H1 (cell line): ENCODE results near the gene DNAH12. TPM values are rescaled to one million over a fixed set of nuclear protein-coding genes. Genes with fewer than 3 reads are reported as not detected.

Experiments used
- CTCF ChIA-PET: fragments of 300-600 bp; sonication (Branson Sonifier 250); formaldehyde crosslinking; loops from one replicate; lab custom pipeline; 2021; ENCODE audit not compliant: partially characterized antibody; lab: Charles Lee
- POLR2A ChIA-PET: fragments of 300-600 bp; sonication (Branson Sonifier 250); formaldehyde crosslinking; loops from one replicate; lab custom pipeline; 2021; ENCODE audit warnings: inconsistent platforms; ENCODE audit not compliant: partially characterized antibody; lab: Charles Lee
- DNase-seq, 2 experiments: peaks; one replicate each; pipeline versions ENCODE4 v3.0.0 to v3.0.0-alpha.2; 2010 to 2022; ENCODE audit warnings: low spot score in 2 of 2, low read depth in 1 of 2, mixed read lengths in 1 of 2
- FAIRE-seq: peaks from 2 replicates; lab custom pipeline; 2011; peaks lifted over from hg19 to GRCh38; lab: Jason Lieb, UNC
- H2AFZ ChIP-seq: 2 replicates; pipeline ENCODE4 v1.8.1; 2012; ENCODE audit warnings: low read length, inconsistent platforms
- H2AK5ac ChIP-seq: 2 replicates; pipeline ENCODE4 v1.6.1; 2013; ENCODE audit warnings: low read depth, low read length
- H2BK120ac ChIP-seq: replicated peaks from 2 replicates; pipeline ENCODE3; 2013; ENCODE audit warnings: low read depth, low read length, inconsistent platforms
- H2BK12ac ChIP-seq: 2 replicates; pipeline ENCODE4 v1.6.1; 2013; ENCODE audit warnings: low read depth, low read length
- H2BK15ac ChIP-seq: 2 replicates; pipeline ENCODE4 v1.6.1; 2013; ENCODE audit warnings: low read length
- H2BK20ac ChIP-seq: 2 replicates; pipeline ENCODE4 v1.6.1; 2013; ENCODE audit warnings: low read length
- H2BK5ac ChIP-seq: 2 replicates; pipeline ENCODE4 v1.6.1; 2013; ENCODE audit warnings: low read depth, low read length
- H3K14ac ChIP-seq: 2 replicates; pipeline ENCODE4 v1.6.1; 2013; ENCODE audit warnings: inconsistent platforms; ENCODE audit not compliant: insufficient read length
- H3K18ac ChIP-seq: 2 replicates; pipeline ENCODE4 v1.6.1; 2013; ENCODE audit warnings: low read length; ENCODE audit errors: extremely low read depth
- H3K23ac ChIP-seq: 2 replicates; pipeline ENCODE4 v1.6.1; 2013; ENCODE audit warnings: inconsistent platforms; ENCODE audit not compliant: insufficient read length
- H3K23me2 ChIP-seq: 2 replicates; pipeline ENCODE4 v1.6.1; 2013; ENCODE audit warnings: low read depth, low read length
- H3K27ac ChIP-seq: 2 replicates; pipeline ENCODE4 v1.6.1; 2011; ENCODE audit warnings: low read depth, low read length, inconsistent platforms
- H3K27me3 ChIP-seq, 4 experiments: replicated peaks in 1 of 4; 1 replicate in 1 of 4; 2 replicates in 3 of 4; pipeline versions ENCODE4 v1.6.1 to v1.8.1; 2011 to 2013; ENCODE audit warnings: low read length in 3 of 4, mild to moderate bottlenecking in 3 of 4, inconsistent platforms in 2 of 4, mixed read lengths in 2 of 4, moderate library complexity in 1 of 4; ENCODE audit not compliant: control insufficient read depth in 3 of 4, insufficient read depth in 3 of 4; ENCODE audit errors: extremely low read depth in 1 of 4
- H3K36me3 ChIP-seq, 4 experiments: 2 replicates each; pipeline versions ENCODE4 v1.6.1 to v1.8.1; 2011 to 2013; ENCODE audit warnings: mild to moderate bottlenecking in 4 of 4, low read length in 3 of 4, moderate library complexity in 2 of 4, control low read depth in 1 of 4, inconsistent platforms in 1 of 4; ENCODE audit not compliant: insufficient read depth in 4 of 4, control insufficient read depth in 2 of 4
- H3K4ac ChIP-seq: replicated peaks from 2 replicates; pipeline ENCODE3; 2013; ENCODE audit warnings: low read length, low read depth, mixed read lengths, inconsistent platforms; ENCODE audit not compliant: insufficient read length
- H3K4me1 ChIP-seq, 4 experiments: replicated peaks in 1 of 4; 1 replicate in 1 of 4; 2 replicates in 3 of 4; pipeline versions ENCODE4 v1.6.1 to v1.8.1; 2011 to 2013; ENCODE audit warnings: low read length in 3 of 4, inconsistent platforms in 2 of 4, mixed read lengths in 1 of 4; ENCODE audit not compliant: insufficient read depth in 4 of 4, control insufficient read depth in 3 of 4
- H3K4me2 ChIP-seq, 2 experiments: 2 replicates each; pipeline versions ENCODE4 v1.6.1 to v1.8.1; 2011 to 2013; ENCODE audit warnings: low read depth in 2 of 2, low read length in 2 of 2, control low read depth in 1 of 2, inconsistent platforms in 1 of 2, mild to moderate bottlenecking in 1 of 2; ENCODE audit not compliant: insufficient read depth in 1 of 2
- H3K4me3 ChIP-seq, 4 experiments: fragments of 200-600, 300-600 bp in 1 of 4; sonication (generic), shearing (Covaris generic), sonication (Bioruptor Twin) in 1 of 4; 2 replicates each; pipeline versions ENCODE4 v1.5.1 to v1.8.1; 2011 to 2016; ENCODE audit warnings: low read length in 4 of 4, low read depth in 3 of 4, control low read depth in 2 of 4, inconsistent platforms in 2 of 4, mild to moderate bottlenecking in 2 of 4, mixed read lengths in 1 of 4, moderate library complexity in 1 of 4; ENCODE audit not compliant: insufficient read depth in 2 of 4; ENCODE audit errors: extremely low read depth in 1 of 4
- H3K56ac ChIP-seq: replicated peaks from 2 replicates; pipeline ENCODE3; 2013; ENCODE audit warnings: low read depth, mild to moderate bottlenecking, mixed read lengths, low read length, inconsistent platforms; ENCODE audit not compliant: insufficient read length
- H3K79me1 ChIP-seq: 2 replicates; pipeline ENCODE4 v1.6.1; 2013; ENCODE audit warnings: low read depth, low read length, control low read depth
- H3K79me2 ChIP-seq, 2 experiments: 2 replicates each; pipeline versions ENCODE4 v1.6.1 to v1.8.1; 2012 to 2013; ENCODE audit warnings: low read length in 2 of 2, mild to moderate bottlenecking in 2 of 2, inconsistent platforms in 1 of 2; ENCODE audit not compliant: insufficient read depth in 2 of 2, control insufficient read depth in 1 of 2
- H3K9ac ChIP-seq, 4 experiments: replicated peaks in 1 of 4; 1 replicate in 1 of 4; 2 replicates in 3 of 4; pipeline versions ENCODE4 v1.6.1 to v1.8.1; 2011 to 2013; ENCODE audit warnings: low read depth in 3 of 4, low read length in 3 of 4, control low read depth in 2 of 4, mild to moderate bottlenecking in 2 of 4, moderate library complexity in 2 of 4, inconsistent platforms in 1 of 4; ENCODE audit errors: extremely low read depth in 1 of 4
- H3K9me3 ChIP-seq, 2 experiments: 2 replicates each; pipeline versions ENCODE4 v1.6.1 to v1.8.1; 2012 to 2013; ENCODE audit warnings: mild to moderate bottlenecking in 2 of 2, moderate library complexity in 2 of 2, control low read depth in 1 of 2, inconsistent platforms in 1 of 2, low read depth in 1 of 2, low read length in 1 of 2, mixed read lengths in 1 of 2; ENCODE audit not compliant: insufficient read depth in 2 of 2
- H4K20me1 ChIP-seq, 2 experiments: replicated peaks in 1 of 2; 2 replicates each; pipeline versions ENCODE3 to v1.8.1; 2011 to 2013; ENCODE audit warnings: inconsistent platforms in 2 of 2, low read length in 2 of 2, mild to moderate bottlenecking in 1 of 2; ENCODE audit not compliant: insufficient read depth in 2 of 2, control insufficient read depth in 1 of 2
- H4K5ac ChIP-seq: 2 replicates; pipeline ENCODE4 v1.6.1; 2013; ENCODE audit warnings: low read length, low read depth, mixed read lengths, inconsistent platforms; ENCODE audit not compliant: insufficient read length
- H4K8ac ChIP-seq: 2 replicates; pipeline ENCODE4 v1.8.0; 2013; ENCODE audit warnings: mild to moderate bottlenecking, moderate library complexity, low read length, inconsistent platforms; ENCODE audit not compliant: insufficient read depth; ENCODE audit errors: extremely low read depth
- H4K91ac ChIP-seq: replicated peaks from 2 replicates; pipeline ENCODE3; 2013; ENCODE audit warnings: low read length, mixed read lengths, inconsistent platforms; ENCODE audit not compliant: insufficient read length
- TEAD4 ChIP-seq: IDR thresholded peaks from 2 replicates; pipeline ENCODE4 v1.6.1; 2012; ENCODE audit warnings: low read depth, low read length, inconsistent platforms, mixed read lengths
- WGBS, 2 experiments: shearing (Covaris generic) in 1 of 2; methylation state at CpG; one replicate each; pipeline versions ENCODE4 v1.1.6 to v1.1.7; 2013 to 2015; ENCODE audit warnings: low lambda C conversion rate in 2 of 2, mixed read lengths in 2 of 2, inconsistent platforms in 1 of 2, low coverage in 1 of 2, missing lambda C conversion rate in 1 of 2; ENCODE audit not compliant: insufficient replicate concordance in 2 of 2, insufficient coverage in 1 of 2, insufficient read length in 1 of 2; ENCODE audit errors: extremely low coverage in 1 of 2, missing lambda C conversion rate in 1 of 2; 5-methylcytosine and 5-hydroxymethylcytosine counted together
- polyA plus RNA-seq, 7 experiments: library from polyadenylated mRNA; depleted of rRNA in 3 of 7; stranded (reverse) in 5 of 7; unstranded in 2 of 7; fragments of >200 nt in 5 of 7; fragments of 200-250 nt in 2 of 7; gene quantifications; 1 replicate in 5 of 7; 2 replicates in 1 of 7; 4 replicates in 1 of 7; pipeline versions ENCODE4 v1.2.1 to v1.2.3, GENCODE V29; 2011 to 2013; ENCODE audit warnings: missing spikeins in 2 of 7, mixed read lengths in 2 of 7
- total RNA-seq: library from RNA; stranded (reverse); fragmentation: NEBNext Ultra II Directional; extraction: Animal tissue kit (Norgen Biotek cat#: 25700); gene quantifications from 2 replicates; pipeline ENCODE4 v1.2.1, GENCODE V29; 2021

Gene DNAH12
- total and polyA plus RNA-seq, 2 of the 8 experiments (the other 6 are each of a cell fraction or from before 2014, with no cell fraction given), result not detected

- Histone ChIP-seq H2BK15ac (no peak overlapping the region), H3K18ac (no peak overlapping the region), H2BK5ac (no peak overlapping the region), H3K4me1 (no peaks in the 10 kb centered on the region), H3K36me3 (peaks cover 2 to 26% (median 17%) of the 10 kb centered on the region in 4 experiments; a peak in 5 of 8 replicates), H3K23me2 (no peaks in the 10 kb centered on the region; the same call in 1 of the 2 replicates), H3K9me3 (no peaks in the 10 kb centered on the region), H3K56ac (no peak overlapping the region), H3K4me3 (no peak overlapping the region), H2AFZ (no peak overlapping the region), H3K4ac (no peak overlapping the region), H2BK20ac (no peak overlapping the region), H4K8ac (no peak overlapping the region), H3K14ac (no peak overlapping the region), H3K79me2 (no peaks in the 10 kb centered on the region), H2BK120ac (no peak overlapping the region), H4K20me1 (no peaks in the 10 kb centered on the region), H3K27ac (no peak overlapping the region), H2AK5ac (no peak overlapping the region), H3K9ac (no peak overlapping the region), H3K23ac (no peak overlapping the region), H2BK12ac (no peak overlapping the region), H3K27me3 (no peaks in the 10 kb centered on the region), H4K91ac (no peak overlapping the region), H3K79me1 (no peaks in the 10 kb centered on the region), H4K5ac (no peak overlapping the region), H3K4me2 (no peak overlapping the region)
- CTCF ChIA-PET, result interaction anchor here (0.6 kb wide), 1 partner anchor 779 kb away, joined by 4 read pairs; no protein-coding TSS in a partner anchor
- POLR2A ChIA-PET, result no interaction called here
- DNase-seq (no peak), FAIRE-seq (no peak)
- TF ChIP-seq TEAD4, result no peak
- WGBS, 2 experiments, result 96% methylated on average over 3 of the region's 3 CpGs; no CpG with 5 or more reads in 1 of the 2 experiments
These were observed 282.2 kb downstream of the DNAH12 start for GRCh38 chr3:57261929-57262328.
